Tibial nerve (tissue), 4 donors: ENCODE results near the gene PTPRE.

Experiments used
- EP300 ChIP-seq, 2 donors: sonication (generic); formaldehyde crosslinking; IDR thresholded peaks; one replicate each; pipeline ENCODE4 v1.6.1; 2017; ENCODE audit warnings: antibody characterized with exemption in 2 of 2, mild to moderate bottlenecking in 1 of 2
- TF ChIP-seq, protein P1 (sequence below), 5 experiments: fragments of 200-600 bp in 3 of 5; fragments of 450-650 bp in 2 of 5; sonication (generic) in 3 of 5; IDR thresholded peaks; one replicate each; pipeline ENCODE4 v1.5.1; 2016 to 2019; ENCODE audit warnings: antibody characterized with exemption in 5 of 5, mild to moderate bottlenecking in 3 of 5, moderate library complexity in 2 of 5

- TF ChIP-seq, protein P1, sequence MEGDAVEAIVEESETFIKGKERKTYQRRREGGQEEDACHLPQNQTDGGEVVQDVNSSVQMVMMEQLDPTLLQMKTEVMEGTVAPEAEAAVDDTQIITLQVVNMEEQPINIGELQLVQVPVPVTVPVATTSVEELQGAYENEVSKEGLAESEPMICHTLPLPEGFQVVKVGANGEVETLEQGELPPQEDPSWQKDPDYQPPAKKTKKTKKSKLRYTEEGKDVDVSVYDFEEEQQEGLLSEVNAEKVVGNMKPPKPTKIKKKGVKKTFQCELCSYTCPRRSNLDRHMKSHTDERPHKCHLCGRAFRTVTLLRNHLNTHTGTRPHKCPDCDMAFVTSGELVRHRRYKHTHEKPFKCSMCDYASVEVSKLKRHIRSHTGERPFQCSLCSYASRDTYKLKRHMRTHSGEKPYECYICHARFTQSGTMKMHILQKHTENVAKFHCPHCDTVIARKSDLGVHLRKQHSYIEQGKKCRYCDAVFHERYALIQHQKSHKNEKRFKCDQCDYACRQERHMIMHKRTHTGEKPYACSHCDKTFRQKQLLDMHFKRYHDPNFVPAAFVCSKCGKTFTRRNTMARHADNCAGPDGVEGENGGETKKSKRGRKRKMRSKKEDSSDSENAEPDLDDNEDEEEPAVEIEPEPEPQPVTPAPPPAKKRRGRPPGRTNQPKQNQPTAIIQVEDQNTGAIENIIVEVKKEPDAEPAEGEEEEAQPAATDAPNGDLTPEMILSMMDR (IDR thresholded peaks at IDR 0.05): no peak
- TF ChIP-seq EP300 (IDR thresholded peaks at IDR 0.05): no peak
Observed at GRCh38 chr10:128086003-128086863, 179.3 kb downstream of the PTPRE start.
